ENCODE data around the gene ARL8B. TPM values are rescaled to one million over a fixed set of nuclear protein-coding genes. Genes with fewer than 3 reads are reported as not detected.

ARL8B gene
- total and polyA plus RNA-seq, 7 donors, result 28.2 to 55.9 (median 47.2) TPM

- peak; percentile 72 for DNase-seq
- 49 to 73% methylated on average over 2 of the region's 2 CpGs for WGBS, 2 donors
- TF ChIP-seq CTCF (IDR thresholded peaks at IDR 0.05), result no peak
- TF ChIP-seq POLR2AphosphoS5 (IDR thresholded peaks at IDR 0.05), result peak in 1 of 4 donors; percentile 69
- peak in 1 of 4 donors; percentile 49 for TF ChIP-seq EP300 (IDR thresholded peaks at IDR 0.05)
- H3K9me3 ChIP-seq, result no peaks in the 10 kb centered on the region
- peaks cover 0 to 5% (median 0%) of the 10 kb centered on the region in 4 donors for H3K36me3 ChIP-seq
- H3K4me3 ChIP-seq, result no peak overlapping the region
- intact Hi-C loops (cut with DNase I), result loop anchor here (10.0 kb wide), 1 partner anchor 900 kb away; no protein-coding TSS in a partner anchor
- H3K27me3 ChIP-seq, result no peaks in the 10 kb centered on the region
- peak overlapping the region in 3 of 4 donors; percentile 35 to 51 (median 45) for H3K27ac ChIP-seq
- H3K4me1 ChIP-seq, result peaks cover 0 to 35% (median 24%) of the 10 kb centered on the region in 4 donors
These were observed 72.9 kb downstream of the ARL8B start for GRCh38 chr3:5194801-5195509.

DNA sequence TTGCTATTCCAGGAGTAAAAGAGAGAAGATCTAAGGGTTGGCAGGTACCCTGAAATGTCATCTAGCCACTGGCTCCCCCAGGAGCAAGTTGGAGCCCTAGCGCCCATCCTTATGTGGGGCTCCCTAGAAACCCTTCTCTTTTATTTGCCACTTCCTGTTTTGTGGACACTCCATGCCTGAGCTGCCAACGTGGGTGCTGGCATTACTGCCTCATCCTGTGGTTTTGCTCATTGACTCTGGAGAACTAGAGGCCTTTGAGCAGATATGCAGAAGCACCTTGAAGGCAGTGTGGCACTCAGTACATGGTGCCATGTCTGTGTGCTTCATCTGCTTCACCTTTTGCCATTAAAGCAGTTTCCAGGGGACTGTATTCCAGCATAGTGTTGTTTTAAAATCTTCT is 73.5 kb downstream of the ARL8B start:
- no peaks in the 10 kb centered on the region for H3K9me3 ChIP-seq
- intact Hi-C loops (cut with DNase I), result loop anchor here (10.0 kb wide), 1 partner anchor 901 kb away; no protein-coding TSS in a partner anchor
- peak overlapping the region in 3 of 4 donors; percentile 35 to 51 (median 45) for H3K27ac ChIP-seq
- peaks cover 0 to 29% (median 18%) of the 10 kb centered on the region in 4 donors for H3K4me1 ChIP-seq
- TF ChIP-seq POLR2AphosphoS5 (IDR thresholded peaks at IDR 0.05) (no peak), CTCF (IDR thresholded peaks at IDR 0.05) (no peak), EP300 (IDR thresholded peaks at IDR 0.05) (no peak), POLR2A (IDR thresholded peaks at IDR 0.05) (no peak)
- no peaks in the 10 kb centered on the region for H3K27me3 ChIP-seq
- DNase-seq, result no peak
- no peak overlapping the region for H3K4me3 ChIP-seq
- peaks cover 0 to 11% (median 0%) of the 10 kb centered on the region in 4 donors for H3K36me3 ChIP-seq
- WGBS, 2 donors, result 38 to 54% methylated on average over 2 of the region's 2 CpGs

DNA sequence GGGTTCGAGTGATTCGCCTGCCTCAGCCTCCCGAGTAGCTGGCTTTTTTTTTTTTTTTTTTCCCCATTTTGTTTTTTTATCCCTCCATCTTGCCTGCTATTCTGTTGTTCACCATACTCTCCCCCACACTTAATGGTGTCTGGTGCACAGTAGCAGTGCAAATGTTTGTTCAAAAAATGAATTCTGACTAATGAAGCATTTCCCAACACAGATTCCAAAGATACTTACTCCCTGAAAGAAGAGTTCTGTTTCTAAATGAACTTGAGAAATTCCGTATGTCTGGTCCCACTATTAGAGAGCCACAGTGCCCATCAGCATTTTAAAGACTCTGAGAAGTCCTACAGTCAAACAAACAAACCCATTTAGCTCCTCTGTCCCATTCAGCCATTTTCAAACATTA is 74.9 kb downstream of the ARL8B start:
- Histone ChIP-seq H3K27ac (peak overlapping the region in 1 of 4 donors; percentile 51), H3K9me3 (no peaks in the 10 kb centered on the region), H3K4me1 (peaks cover 0 to 18% (median 14%) of the 10 kb centered on the region in 4 donors), H3K4me3 (no peak overlapping the region), H3K36me3 (peaks cover 0 to 25% (median 4%) of the 10 kb centered on the region in 4 donors), H3K27me3 (no peaks in the 10 kb centered on the region)
- DNase-seq, result no peak
- TF ChIP-seq POLR2AphosphoS5 (IDR thresholded peaks at IDR 0.05) (no peak), EP300 (IDR thresholded peaks at IDR 0.05) (no peak), CTCF (IDR thresholded peaks at IDR 0.05) (no peak), POLR2A (IDR thresholded peaks at IDR 0.05) (no peak)
- intact Hi-C loops (cut with DNase I), result loop anchor here (10.0 kb wide), 1 partner anchor 902 kb away; no protein-coding TSS in a partner anchor
- WGBS, 2 donors, result 82 to 87% methylated on average over 4 of the region's 4 CpGs

DNA sequence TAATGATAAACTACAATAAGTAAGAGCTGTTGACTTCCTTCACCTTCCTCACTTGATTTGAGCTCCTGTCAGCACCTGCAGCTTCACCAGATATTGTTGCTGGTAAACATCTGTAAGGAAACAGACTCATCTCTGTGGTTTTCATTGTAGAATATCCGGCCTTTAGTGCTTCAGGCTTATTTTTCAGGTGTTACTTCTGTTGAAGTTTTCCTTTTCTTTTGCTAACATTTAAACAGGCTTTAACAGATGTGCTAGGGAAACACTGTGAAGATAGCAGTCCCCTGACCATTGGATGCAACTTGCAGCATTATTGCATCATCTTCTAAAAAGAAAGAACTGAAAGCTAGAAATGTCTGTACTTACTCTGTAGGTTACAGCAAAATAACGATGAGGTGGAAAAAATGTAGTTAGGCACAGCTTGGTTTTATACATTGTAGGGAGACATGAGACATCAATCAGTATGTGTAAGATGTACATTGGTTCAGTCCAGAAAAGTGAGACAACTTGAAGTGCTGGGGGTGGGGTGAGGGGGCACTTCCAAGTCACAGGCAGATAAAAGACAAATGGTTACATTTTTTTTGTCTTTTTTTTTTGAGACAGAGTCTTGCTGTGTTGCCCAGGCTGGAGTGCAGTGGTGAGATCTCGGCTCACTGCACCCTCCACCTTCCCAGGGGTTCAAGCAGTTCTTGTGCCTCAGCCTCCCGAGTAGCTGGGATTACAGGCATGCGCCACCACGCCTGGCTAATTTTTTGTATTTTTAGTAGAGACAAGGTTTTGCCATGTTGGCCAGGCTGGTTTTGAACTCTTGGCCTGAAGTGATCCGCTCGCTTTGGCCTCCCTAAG is 75.6 kb downstream of the ARL8B start:
- H3K9me3 ChIP-seq, result no peaks in the 10 kb centered on the region
- no peaks in the 10 kb centered on the region for H3K27me3 ChIP-seq
- whole genome bisulfite sequencing, 2 donors, result 79 to 93% methylated on average over 8 of the region's 8 CpGs
- no peak for DNase-seq
- intact Hi-C loops (cut with DNase I), result loop anchor here (10.0 kb wide), 1 partner anchor 903 kb away; no protein-coding TSS in a partner anchor
- H3K4me1 ChIP-seq, result peaks cover 0 to 18% (median 14%) of the 10 kb centered on the region in 4 donors
- TF ChIP-seq POLR2AphosphoS5 (IDR thresholded peaks at IDR 0.05), result no peak
- TF ChIP-seq EP300 (IDR thresholded peaks at IDR 0.05), result no peak
- no peak for TF ChIP-seq POLR2A (IDR thresholded peaks at IDR 0.05)
- no peak for TF ChIP-seq CTCF (IDR thresholded peaks at IDR 0.05)
- H3K36me3 ChIP-seq, result peaks cover 0 to 32% (median 9%) of the 10 kb centered on the region in 4 donors
- no peak overlapping the region for H3K4me3 ChIP-seq
- H3K27ac ChIP-seq, result peak overlapping the region in 1 of 4 donors; percentile 38
